ENCODE results near the gene SH3TC1.

- TF ChIP-seq POLR2A (IDR thresholded peaks at IDR 0.05; ENCODE audit: low read length) (no peak), GATA1 (IDR thresholded peaks at IDR 0.05; ENCODE audit: low read depth, low read length) (no peak)
Observed at GRCh38 chr4:8162625-8163024, 36.5 kb upstream of the SH3TC1 start.

Measured in erythroblast (primary cell).